ENCODE data around the gene JPH4.
"Not testable (repeated sequence)": the region's sequence is repeated elsewhere in the genome, so short reads cannot be mapped to it uniquely, and the experiment has no call there.

Gene JPH4

DNA sequence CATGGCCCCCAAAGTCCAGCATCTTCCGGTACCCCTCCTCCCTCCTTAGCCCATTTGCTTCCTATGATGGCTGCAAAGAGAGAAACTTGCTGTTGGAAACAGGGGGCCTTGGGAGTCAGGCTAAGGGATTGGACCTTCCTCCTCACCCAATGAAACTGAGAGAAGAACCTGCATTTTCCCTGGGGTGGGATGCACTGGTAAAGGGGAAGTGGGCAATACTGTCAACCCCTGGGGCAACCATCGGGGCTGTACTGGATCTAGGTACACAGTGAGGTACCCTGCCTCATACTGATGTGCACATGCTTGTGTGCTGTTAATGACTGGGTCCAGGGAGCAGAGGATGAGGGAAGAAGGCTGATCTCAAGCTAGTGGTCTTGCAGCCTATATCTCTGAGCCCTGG, 11.0 kb upstream of the JPH4 start:
- TF ChIP-seq ZFP3 (CRISPR knock-in tag; IDR thresholded peaks at IDR 0.05), result no peak
- TF ChIP-seq RARB (CRISPR knock-in tag; IDR thresholded peaks at IDR 0.05), result no peak
- TF ChIP-seq BACH2 (CRISPR knock-in tag; IDR thresholded peaks at IDR 0.05; ENCODE audit: borderline replicate concordance), result no peak
- no peak for TF ChIP-seq CSDC2 (CRISPR knock-in tag; IDR thresholded peaks at IDR 0.05)
- no peak for TF ChIP-seq ESRRG (CRISPR knock-in tag; IDR thresholded peaks at IDR 0.05)
- TF ChIP-seq OSR1 (CRISPR knock-in tag; IDR thresholded peaks at IDR 0.05), result no peak
- TF ChIP-seq ARNTL (CRISPR knock-in tag; IDR thresholded peaks at IDR 0.05; ENCODE audit: borderline replicate concordance, low read depth), result no peak
- TF ChIP-seq ZNF565 (CRISPR knock-in tag; conservative IDR thresholded peaks at IDR 0.05; ENCODE audit: low read depth), result no peak
- TF ChIP-seq SNAI2 (CRISPR knock-in tag; IDR thresholded peaks at IDR 0.05), result no peak
- TF ChIP-seq TOX (CRISPR knock-in tag; IDR thresholded peaks at IDR 0.05; ENCODE audit: borderline replicate concordance), result no peak
- no peak for TF ChIP-seq ZNF8 (CRISPR knock-in tag; IDR thresholded peaks at IDR 0.05)
- no peak for TF ChIP-seq ZC3H10 (CRISPR knock-in tag; IDR thresholded peaks at IDR 0.05)
- TF ChIP-seq, protein P1, sequence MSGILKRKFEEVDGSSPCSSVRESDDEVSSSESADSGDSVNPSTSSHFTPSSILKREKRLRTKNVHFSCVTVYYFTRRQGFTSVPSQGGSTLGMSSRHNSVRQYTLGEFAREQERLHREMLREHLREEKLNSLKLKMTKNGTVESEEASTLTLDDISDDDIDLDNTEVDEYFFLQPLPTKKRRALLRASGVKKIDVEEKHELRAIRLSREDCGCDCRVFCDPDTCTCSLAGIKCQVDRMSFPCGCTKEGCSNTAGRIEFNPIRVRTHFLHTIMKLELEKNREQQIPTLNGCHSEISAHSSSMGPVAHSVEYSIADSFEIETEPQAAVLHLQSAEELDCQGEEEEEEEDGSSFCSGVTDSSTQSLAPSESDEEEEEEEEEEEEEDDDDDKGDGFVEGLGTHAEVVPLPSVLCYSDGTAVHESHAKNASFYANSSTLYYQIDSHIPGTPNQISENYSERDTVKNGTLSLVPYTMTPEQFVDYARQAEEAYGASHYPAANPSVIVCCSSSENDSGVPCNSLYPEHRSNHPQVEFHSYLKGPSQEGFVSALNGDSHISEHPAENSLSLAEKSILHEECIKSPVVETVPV (CRISPR knock-in tag; IDR thresholded peaks at IDR 0.05), result no peak
- TF ChIP-seq, protein P2, sequence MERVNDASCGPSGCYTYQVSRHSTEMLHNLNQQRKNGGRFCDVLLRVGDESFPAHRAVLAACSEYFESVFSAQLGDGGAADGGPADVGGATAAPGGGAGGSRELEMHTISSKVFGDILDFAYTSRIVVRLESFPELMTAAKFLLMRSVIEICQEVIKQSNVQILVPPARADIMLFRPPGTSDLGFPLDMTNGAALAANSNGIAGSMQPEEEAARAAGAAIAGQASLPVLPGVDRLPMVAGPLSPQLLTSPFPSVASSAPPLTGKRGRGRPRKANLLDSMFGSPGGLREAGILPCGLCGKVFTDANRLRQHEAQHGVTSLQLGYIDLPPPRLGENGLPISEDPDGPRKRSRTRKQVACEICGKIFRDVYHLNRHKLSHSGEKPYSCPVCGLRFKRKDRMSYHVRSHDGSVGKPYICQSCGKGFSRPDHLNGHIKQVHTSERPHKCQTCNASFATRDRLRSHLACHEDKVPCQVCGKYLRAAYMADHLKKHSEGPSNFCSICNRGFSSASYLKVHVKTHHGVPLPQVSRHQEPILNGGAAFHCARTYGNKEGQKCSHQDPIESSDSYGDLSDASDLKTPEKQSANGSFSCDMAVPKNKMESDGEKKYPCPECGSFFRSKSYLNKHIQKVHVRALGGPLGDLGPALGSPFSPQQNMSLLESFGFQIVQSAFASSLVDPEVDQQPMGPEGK (CRISPR knock-in tag; IDR thresholded peaks at IDR 0.05; ENCODE audit: borderline replicate concordance), result no peak
- no peak for TF ChIP-seq GLIS3 (CRISPR knock-in tag; IDR thresholded peaks at IDR 0.05)
- TF ChIP-seq, protein P3, sequence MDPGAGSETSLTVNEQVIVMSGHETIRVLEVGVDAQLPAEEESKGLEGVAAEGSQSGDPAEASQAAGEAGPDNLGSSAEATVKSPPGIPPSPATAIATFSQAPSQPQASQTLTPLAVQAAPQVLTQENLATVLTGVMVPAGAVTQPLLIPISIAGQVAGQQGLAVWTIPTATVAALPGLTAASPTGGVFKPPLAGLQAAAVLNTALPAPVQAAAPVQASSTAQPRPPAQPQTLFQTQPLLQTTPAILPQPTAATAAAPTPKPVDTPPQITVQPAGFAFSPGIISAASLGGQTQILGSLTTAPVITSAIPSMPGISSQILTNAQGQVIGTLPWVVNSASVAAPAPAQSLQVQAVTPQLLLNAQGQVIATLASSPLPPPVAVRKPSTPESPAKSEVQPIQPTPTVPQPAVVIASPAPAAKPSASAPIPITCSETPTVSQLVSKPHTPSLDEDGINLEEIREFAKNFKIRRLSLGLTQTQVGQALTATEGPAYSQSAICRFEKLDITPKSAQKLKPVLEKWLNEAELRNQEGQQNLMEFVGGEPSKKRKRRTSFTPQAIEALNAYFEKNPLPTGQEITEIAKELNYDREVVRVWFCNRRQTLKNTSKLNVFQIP (CRISPR knock-in tag; IDR thresholded peaks at IDR 0.05; ENCODE audit: borderline replicate concordance, low read depth), result no peak
- TF ChIP-seq ZFP30 (CRISPR knock-in tag; IDR thresholded peaks at IDR 0.05), result no peak
- no peak for TF ChIP-seq ZNF70 (CRISPR knock-in tag; IDR thresholded peaks at IDR 0.05)
- TF ChIP-seq, protein P4, sequence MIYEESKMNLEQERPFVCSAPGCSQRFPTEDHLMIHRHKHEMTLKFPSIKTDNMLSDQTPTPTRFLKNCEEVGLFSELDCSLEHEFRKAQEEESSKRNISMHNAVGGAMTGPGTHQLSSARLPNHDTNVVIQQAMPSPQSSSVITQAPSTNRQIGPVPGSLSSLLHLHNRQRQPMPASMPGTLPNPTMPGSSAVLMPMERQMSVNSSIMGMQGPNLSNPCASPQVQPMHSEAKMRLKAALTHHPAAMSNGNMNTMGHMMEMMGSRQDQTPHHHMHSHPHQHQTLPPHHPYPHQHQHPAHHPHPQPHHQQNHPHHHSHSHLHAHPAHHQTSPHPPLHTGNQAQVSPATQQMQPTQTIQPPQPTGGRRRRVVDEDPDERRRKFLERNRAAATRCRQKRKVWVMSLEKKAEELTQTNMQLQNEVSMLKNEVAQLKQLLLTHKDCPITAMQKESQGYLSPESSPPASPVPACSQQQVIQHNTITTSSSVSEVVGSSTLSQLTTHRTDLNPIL (CRISPR knock-in tag; IDR thresholded peaks at IDR 0.05; ENCODE audit: low read depth), result no peak
- TF ChIP-seq, protein P5, sequence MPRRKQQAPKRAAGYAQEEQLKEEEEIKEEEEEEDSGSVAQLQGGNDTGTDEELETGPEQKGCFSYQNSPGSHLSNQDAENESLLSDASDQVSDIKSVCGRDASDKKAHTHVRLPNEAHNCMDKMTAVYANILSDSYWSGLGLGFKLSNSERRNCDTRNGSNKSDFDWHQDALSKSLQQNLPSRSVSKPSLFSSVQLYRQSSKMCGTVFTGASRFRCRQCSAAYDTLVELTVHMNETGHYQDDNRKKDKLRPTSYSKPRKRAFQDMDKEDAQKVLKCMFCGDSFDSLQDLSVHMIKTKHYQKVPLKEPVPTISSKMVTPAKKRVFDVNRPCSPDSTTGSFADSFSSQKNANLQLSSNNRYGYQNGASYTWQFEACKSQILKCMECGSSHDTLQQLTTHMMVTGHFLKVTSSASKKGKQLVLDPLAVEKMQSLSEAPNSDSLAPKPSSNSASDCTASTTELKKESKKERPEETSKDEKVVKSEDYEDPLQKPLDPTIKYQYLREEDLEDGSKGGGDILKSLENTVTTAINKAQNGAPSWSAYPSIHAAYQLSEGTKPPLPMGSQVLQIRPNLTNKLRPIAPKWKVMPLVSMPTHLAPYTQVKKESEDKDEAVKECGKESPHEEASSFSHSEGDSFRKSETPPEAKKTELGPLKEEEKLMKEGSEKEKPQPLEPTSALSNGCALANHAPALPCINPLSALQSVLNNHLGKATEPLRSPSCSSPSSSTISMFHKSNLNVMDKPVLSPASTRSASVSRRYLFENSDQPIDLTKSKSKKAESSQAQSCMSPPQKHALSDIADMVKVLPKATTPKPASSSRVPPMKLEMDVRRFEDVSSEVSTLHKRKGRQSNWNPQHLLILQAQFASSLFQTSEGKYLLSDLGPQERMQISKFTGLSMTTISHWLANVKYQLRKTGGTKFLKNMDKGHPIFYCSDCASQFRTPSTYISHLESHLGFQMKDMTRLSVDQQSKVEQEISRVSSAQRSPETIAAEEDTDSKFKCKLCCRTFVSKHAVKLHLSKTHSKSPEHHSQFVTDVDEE (CRISPR knock-in tag; IDR thresholded peaks at IDR 0.05), result no peak
- no peak; the same call in 2 of the 3 replicates for ATAC-seq

DNA sequence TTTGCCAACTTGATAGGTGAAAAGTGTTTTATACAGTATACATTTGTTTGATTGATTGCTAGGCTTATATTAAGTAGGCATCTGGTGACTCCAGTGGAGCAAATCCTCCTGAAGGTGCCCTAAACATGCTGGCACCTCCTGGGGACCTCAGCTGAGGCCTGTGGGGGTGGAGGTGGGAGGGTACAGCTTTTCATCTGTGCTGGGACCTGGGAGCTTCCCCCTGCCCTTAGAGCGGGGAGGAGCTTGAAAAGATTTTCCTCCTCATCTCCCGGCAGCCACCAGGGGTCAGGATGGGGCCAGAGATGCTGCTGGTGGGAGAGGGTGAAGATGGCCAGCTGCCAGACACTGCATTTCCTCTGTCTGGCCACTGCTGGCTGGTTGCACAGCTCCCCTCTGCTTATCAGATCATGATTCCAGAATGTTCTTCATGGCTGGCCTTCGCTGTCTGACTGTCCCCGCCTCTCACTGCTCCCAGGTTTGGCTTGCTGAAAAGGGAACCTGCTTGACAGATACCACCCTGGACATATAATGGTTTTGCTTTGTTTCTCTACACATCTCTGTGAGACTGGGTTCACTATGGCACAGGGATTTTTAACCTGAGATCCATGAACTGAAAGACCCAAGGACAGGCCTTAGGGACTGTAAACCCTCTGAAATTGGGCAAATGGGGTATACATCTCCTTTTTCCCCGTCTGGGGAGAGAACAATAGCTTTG, 10.5 kb upstream of the JPH4 start:
- TF ChIP-seq, protein P5 (CRISPR knock-in tag; IDR thresholded peaks at IDR 0.05), result peak; percentile 70; the same call in 1 of the 2 replicates
- TF ChIP-seq OSR1 (CRISPR knock-in tag; IDR thresholded peaks at IDR 0.05), result no peak
- TF ChIP-seq ZNF70 (CRISPR knock-in tag; IDR thresholded peaks at IDR 0.05), result peak; percentile 26; the same call in 1 of the 2 replicates
- peak; percentile 100 for ATAC-seq

DNA sequence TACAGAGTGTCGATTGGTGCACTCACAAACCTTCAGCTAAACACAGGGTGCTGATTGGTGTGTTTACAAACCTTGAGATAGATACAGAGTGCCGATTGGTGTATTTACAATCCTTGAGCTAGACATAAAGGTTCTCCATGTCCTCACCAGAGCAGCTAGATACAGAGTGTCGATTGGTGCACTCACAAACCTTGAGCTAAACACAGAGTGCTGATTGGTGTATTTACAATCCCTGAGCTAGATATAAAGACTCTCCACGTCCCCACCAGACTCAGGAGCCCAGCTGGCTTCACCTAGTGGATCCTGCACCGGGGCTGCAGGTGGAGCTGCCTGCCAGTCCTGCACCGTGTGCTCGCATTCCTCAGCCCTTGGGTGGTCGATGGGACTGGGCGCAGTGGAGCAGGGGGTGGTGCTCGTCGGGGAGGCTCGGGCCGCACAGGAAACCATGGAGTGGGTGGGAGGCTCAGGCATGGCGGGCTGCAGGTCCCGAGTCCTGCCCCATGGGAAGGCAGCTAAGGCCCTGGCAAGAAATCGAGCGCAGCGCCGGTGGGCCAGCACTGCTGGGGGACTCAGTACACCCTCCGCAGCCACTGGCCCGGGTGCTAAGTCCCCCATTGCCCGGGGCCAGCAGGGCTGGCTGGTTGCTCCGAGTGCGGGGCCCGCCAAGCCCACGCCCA, 6.1 kb upstream of the JPH4 start:
- ATAC-seq, result not testable (repeated sequence)

DNA sequence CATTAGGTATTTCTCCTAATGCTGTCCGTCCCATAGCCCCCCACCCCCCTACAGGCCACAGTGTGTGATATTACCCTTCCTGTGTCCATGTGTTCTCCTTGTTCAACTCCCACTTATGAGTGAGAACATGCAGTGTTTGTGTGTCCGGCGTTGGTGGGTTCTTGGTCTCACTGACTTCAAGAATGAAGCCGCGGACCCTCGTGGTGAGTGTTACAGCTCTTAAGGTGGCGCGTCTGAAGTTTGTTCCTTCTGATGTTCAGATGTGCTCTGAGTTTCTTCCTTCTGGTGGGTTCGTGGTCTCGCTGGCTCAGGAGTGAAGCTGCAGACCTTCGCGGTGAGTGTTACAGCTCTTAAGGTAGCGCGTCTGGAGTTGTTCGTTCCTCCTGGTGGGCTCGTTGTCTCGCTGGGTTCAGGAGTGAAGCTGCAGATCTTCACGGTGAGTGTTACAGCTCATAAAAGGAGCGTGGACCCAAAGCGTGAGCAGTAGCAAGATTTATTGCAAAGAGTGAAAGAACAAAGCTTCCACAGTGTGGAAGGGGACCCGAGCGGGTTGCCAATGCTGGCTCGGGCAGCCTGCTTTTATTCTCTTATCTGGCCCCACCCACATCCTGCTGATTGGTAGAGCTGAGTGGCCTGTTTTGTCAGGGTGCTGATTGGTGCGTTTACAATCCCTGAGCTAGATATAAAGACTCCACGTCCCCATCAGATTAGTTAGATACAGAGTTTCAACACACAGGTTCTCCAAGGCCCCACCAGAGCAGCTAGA, 5.4 kb upstream of the JPH4 start:
- not testable (repeated sequence) for ATAC-seq
